ENCODE data around the gene OR12D3.

DNA sequence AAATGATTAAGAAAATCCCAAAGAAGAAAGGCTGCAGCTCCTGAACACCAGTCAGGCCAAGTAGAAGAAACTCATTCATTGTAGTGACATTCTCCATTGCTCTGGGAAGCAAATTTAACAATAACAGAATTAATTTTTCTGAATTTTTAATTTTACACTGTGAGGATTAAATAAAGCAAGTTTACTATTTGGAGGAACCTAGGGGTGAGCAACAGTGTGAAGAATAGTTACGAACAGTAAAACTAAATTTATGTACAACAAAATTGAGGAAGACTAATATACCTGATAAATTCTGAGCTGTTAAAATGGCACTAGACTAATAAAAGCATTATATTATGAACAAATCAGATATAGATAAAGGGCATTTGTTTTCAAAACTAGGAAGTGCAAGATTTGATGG is at the start of gene OR12D3:
- TF ChIP-seq POLR2A (IDR thresholded peaks at IDR 0.05; ENCODE audit: low read depth) (no peak), POLR2AphosphoS5 (IDR thresholded peaks at IDR 0.05) (no peak)
- TF ChIP-seq, protein P1, sequence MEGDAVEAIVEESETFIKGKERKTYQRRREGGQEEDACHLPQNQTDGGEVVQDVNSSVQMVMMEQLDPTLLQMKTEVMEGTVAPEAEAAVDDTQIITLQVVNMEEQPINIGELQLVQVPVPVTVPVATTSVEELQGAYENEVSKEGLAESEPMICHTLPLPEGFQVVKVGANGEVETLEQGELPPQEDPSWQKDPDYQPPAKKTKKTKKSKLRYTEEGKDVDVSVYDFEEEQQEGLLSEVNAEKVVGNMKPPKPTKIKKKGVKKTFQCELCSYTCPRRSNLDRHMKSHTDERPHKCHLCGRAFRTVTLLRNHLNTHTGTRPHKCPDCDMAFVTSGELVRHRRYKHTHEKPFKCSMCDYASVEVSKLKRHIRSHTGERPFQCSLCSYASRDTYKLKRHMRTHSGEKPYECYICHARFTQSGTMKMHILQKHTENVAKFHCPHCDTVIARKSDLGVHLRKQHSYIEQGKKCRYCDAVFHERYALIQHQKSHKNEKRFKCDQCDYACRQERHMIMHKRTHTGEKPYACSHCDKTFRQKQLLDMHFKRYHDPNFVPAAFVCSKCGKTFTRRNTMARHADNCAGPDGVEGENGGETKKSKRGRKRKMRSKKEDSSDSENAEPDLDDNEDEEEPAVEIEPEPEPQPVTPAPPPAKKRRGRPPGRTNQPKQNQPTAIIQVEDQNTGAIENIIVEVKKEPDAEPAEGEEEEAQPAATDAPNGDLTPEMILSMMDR (IDR thresholded peaks at IDR 0.05) = no peak
